ENCODE data around the gene RADX.

The RADX gene

DNA sequence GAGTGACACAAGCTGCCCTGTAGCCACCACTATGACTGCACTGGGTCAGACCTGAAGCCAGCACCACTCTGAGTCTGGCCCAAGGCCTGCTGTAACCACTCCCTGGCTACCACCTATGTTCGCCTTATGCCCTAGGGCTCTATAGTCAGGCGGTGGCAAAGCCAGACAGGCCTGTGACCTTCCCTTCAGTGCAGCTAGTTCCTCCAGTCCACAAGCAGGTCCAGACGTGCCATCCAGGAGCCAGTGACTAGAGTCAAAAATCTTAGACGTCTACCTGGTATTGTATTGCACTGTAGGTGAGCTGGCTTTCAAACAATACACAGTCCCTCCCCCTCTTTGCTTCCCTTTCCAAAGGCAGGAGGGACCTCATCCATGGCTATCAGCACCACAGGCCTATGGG is 60.7 kb downstream of the RADX start:
- no peak for DNase-seq
- in situ Hi-C loops (cut with MboI; ENCODE audit: low pct_unique_long_range_greater_than_20kb, low sequenced_read_pairs), result no loop called here

DNA sequence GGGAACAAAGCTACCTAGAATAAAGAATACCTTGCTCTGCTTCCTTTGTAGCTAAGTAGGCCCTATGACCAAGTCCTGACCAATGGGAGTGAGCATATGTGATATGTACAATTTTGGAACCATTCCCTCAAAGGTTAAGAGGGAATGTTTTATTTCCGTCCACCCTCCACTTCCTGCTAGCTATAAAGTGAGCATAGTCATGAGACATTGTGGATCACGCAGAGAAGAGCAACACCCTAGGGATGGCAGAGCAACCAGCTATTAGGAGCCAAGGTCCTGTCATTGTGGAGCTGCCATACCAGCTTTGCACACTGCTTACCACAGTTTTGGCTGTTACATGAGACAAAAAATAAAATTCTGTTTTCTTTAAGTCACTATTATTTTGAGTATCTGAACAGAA is 68.9 kb downstream of the RADX start:
- in situ Hi-C loops (cut with MboI; ENCODE audit: low pct_unique_long_range_greater_than_20kb, low sequenced_read_pairs), result no loop called here
- no peak for DNase-seq

DNA sequence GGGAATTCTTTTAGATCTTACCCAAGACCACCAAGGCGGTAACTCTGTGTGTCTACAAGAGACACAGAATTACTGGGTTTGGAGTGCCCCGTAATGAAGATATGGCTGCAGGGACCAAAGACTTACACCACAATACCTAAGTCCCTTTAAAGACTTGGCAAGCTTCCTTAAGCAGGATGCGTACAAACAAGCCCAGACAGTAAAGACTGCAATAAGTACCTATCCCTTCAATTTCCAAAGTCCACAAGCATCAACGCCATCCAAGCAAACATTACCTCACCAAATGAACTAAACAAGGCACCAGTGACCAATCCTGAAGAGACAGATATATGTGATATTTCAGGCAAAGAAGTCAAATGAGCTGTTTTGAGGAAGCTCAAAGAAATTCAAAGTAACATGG is 72.4 kb downstream of the RADX start:
- no peak for DNase-seq
- in situ Hi-C loops (cut with MboI; ENCODE audit: low pct_unique_long_range_greater_than_20kb, low sequenced_read_pairs), result no loop called here

DNA sequence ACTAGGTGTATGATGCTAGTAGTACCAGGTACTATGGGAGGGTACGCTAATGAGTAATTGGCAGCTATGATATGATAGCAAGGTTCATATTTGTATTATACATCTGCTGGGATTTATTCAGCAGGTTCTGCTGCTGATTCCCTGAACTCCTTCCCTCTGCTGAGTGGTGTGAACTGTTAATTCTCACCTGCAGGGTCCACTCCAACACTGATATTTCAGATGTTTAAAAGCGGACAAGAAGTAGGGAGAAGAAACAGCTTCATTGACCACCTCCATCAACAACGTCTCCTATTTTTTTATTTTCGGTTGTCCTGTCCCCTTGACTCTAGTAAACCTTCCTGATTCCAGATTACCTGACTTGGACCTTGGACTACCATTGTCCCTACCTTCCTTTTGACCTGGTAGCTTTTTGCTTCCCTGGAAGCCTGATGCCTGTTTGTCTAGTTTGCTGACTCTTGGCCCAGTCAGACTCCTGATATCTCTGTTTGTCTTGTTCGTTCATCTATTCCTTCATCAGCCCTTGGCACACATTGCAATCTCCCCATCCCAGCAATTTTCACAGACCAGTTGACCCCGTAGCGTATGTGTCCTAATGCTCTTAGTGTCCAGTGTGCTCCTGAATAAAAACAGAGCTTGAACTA is 80.8 kb downstream of the RADX start:
- DNase-seq, result no peak
- in situ Hi-C loops (cut with MboI; ENCODE audit: low pct_unique_long_range_greater_than_20kb, low sequenced_read_pairs), result no loop called here

DNA sequence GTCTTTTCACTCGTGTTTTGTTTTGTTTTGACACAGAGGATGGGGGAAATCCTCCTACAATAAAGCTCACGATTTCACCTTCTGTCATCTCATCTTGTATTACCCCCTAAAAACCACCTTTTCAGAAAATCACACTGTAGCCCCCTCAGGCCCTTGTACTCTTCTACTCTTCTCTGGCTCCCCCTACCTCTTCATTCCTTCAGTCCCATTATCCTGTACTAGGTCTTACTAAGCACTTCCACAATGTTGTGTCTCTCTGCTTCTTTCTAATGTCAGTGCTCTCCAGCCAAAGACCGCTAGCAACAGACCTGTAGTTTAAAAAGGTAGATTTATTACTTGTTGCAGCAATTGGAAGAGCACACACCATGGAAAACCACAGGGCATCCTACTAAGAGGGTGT is 84.7 kb downstream of the RADX start:
- in situ Hi-C loops (cut with MboI; ENCODE audit: low pct_unique_long_range_greater_than_20kb, low sequenced_read_pairs), result no loop called here

DNA sequence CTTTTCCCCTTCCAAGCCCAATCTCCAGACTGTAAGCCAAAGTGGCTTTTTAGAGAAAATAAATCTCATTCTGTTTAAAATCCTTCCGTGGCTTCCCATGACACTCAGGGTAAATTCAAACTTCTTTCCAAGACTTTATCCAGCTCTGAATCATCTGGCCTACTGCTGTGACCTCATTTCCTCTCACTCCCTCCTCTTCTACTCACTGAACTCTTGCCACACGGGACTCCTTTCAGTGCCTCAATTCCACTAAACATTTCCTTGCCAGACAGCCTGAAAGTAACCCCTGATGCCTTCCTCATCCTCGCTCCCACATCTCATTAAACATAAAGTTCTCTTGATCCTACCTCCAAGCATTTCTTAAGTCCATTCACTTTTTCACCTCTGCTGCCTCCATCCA is 86.9 kb downstream of the RADX start:
- in situ Hi-C loops (cut with MboI; ENCODE audit: low pct_unique_long_range_greater_than_20kb, low sequenced_read_pairs), result no loop called here
- DNase-seq, result no peak

More for the DNA sequence above, 84.7 kb downstream of the RADX start:
- no peak for DNase-seq

DNA sequence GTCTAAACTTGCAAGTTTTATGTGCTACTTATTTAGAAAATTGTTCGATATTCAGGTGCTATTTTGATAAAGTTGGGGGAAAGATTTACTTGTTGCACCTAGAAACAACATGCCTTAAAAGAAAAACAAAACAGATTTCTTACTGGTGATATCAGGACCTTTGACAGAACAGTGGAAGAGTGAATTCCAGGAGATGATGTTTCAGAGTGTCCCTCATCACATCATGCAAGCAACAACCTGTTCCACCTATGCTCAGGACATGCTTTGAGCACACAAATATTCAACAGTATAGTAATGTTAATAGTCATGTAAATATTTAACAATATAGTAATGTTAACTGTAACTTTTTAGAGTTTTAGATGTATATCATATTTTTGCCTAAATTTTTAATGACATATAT is 90.9 kb downstream of the RADX start:
- DNase-seq, result no peak
- in situ Hi-C loops (cut with MboI; ENCODE audit: low pct_unique_long_range_greater_than_20kb, low sequenced_read_pairs), result no loop called here

DNA sequence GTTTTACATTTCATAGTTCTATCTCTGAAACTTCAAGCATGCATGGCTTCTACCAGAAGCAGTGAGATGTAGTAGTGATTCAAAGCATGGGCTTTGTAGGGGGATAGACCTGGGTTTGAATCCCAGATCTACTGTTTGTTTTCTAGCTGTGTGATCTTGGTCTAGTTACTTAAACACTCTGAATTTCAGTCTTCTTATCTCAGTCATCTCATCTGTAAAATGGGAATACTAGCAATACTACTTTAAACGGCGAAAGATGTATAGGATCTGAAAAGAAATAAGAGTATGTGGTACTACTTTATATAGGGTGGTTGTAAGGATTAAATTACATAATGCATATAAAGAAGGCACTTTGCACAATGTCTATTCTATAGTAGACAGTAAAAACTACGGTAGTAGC is 94.7 kb downstream of the RADX start:
- no peak for DNase-seq

DNA sequence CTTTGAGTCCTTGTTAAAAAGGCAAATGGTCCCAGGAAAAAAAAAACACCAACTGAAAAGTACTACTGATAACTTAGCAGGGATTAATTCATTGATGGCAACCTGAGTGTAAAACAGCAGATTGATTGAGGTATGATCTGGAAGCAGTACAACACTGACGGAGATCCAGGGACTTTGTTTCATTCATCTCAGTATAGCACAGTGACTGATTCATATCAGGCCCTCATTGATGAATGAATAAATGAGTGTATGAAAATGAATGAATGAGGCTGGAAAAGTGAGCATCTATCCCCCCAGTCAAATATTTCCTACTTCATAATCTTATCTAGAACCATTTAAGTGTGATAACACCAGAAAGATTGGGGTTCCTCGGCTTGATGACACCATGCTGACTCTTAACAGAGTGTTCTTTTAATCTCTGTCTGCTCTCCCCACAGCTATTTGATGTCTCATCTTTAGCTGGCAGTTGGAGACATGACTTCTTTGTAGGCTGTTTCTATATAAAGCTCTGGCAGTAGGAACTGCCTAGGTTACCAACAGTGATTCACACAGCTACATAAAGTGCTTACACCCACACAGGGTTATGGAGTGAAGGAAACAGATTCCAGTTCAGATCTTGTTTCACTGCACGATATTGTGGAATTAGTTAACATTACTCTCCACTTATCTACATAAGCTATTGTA is 96.1 kb downstream of the RADX start:
- in situ Hi-C loops (cut with MboI; ENCODE audit: low pct_unique_long_range_greater_than_20kb, low sequenced_read_pairs), result no loop called here
- no peak for DNase-seq

More for the DNA sequence above, 94.7 kb downstream of the RADX start:
- in situ Hi-C loops (cut with MboI; ENCODE audit: low pct_unique_long_range_greater_than_20kb, low sequenced_read_pairs), result no loop called here

DNA sequence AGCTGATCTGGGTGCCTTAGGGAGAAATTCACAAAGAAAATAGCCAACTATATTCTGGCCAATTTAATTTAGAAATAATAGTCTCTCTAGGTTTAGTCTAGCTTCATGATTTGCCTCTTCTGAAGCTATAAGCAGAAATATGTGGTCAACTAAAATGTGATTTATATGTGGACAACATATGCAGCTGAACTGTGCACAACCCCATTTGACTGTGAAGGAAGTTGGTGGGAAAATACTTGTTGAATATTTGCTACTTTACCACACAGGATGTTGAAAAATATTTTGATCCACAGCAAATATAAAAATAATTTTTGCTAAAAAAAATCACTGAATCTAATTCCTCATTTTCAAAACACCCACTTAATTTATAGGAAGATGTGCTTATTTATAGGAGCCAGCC is 99.0 kb downstream of the RADX start:
- DNase-seq, result no peak
- in situ Hi-C loops (cut with MboI; ENCODE audit: low pct_unique_long_range_greater_than_20kb, low sequenced_read_pairs), result no loop called here

DNA sequence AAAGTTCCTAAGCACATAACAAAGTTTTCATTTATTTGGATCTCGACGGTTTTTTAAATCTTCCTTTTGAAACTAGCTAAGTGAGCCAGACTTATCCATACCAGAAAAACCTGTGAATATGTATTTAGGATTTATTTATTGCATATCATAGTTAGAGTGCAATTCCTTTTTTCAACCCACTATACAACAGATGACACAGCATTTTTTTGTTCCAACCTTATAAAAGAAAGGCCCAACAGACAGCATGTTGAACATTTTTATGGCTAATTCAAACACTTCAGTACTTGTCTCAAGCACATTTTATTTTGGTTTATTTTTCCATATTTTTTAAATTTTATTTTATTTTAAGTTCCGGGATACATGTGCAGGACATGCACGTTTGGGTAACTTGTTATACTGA is 99.6 kb downstream of the RADX start:
- DNase-seq, result no peak
- in situ Hi-C loops (cut with MboI; ENCODE audit: low pct_unique_long_range_greater_than_20kb, low sequenced_read_pairs), result no loop called here

DNA sequence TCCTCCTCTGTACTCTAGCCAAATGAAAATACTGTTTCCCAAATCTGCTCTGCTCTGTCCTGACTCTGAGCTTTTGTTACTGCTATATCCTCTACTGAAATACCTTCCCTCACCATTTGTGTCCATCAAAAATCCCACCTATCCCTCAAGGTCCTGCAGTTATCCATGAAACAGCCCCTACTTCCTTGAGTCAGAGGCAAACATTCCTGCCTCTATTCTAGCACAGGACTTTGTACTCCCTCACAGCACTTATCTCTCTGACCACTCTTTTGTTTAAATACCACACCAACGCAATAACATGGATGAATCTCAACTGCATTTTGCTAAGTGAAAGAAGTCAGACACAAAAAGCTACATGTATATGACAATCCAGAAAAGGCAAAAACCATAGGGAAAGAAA is 104.2 kb downstream of the RADX start:
- DNase-seq, result no peak
- in situ Hi-C loops (cut with MboI; ENCODE audit: low pct_unique_long_range_greater_than_20kb, low sequenced_read_pairs), result no loop called here

DNA sequence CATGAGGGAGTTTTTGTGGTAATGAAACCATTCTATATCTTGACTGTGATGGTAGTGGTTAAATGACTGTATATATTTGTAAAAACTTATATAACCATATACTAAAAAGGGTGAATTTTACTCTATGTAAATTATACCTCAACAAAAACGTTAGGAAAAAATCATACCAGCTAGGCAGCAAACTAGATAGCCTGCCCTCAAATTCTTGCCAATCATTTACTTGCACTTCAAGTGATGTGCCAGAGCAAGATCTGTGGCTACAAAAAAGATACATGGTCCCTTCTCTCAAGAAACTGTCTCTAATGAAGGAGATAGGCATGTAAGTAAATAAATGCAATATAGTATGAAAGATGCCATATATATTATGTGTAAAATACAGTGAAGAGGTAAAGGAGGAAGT is 104.7 kb downstream of the RADX start:
- in situ Hi-C loops (cut with MboI; ENCODE audit: low pct_unique_long_range_greater_than_20kb, low sequenced_read_pairs), result no loop called here
- DNase-seq, result no peak

DNA sequence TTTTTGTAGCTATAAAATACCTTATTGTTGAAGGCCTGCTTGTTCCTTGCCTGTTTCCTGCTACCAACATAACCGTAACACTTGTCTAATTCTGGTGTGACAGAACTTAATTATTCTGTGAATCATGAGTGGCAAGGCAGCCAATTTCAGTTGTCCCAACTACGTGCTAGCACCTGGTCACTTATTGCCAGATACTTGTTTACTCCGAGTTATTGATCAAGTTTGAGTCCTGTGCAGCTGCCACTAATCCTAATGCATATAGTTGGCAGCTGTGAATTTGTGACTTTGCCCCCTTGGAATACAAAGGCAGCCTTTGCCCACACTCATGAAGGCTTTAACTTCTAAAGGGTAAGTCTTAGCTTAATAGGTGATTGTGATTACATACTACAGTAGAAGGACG is 106.9 kb downstream of the RADX start:
- no peak for DNase-seq
- in situ Hi-C loops (cut with MboI; ENCODE audit: low pct_unique_long_range_greater_than_20kb, low sequenced_read_pairs), result no loop called here

DNA sequence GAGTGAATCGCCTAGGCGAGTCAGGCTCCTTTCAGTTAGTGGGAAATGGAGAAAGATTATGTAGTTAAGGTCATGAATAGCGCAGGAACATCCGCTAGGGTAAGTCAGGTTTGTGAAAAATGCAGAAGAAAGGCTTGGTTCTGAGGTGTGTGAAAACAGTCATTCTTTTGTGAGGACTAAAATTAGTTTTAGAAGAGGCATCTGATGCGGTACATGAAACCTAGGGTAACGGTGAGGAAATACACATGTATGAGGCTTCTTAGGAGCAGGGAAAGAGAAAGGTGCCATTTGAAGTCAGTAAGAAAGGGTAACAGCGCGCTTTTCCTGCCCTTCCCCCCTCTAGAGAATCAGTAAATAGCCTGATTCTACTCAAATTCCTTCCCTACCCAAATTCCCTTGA is 114.2 kb downstream of the RADX start:
- in situ Hi-C loops (cut with MboI; ENCODE audit: low pct_unique_long_range_greater_than_20kb, low sequenced_read_pairs), result no loop called here
- DNase-seq, result no peak

DNA sequence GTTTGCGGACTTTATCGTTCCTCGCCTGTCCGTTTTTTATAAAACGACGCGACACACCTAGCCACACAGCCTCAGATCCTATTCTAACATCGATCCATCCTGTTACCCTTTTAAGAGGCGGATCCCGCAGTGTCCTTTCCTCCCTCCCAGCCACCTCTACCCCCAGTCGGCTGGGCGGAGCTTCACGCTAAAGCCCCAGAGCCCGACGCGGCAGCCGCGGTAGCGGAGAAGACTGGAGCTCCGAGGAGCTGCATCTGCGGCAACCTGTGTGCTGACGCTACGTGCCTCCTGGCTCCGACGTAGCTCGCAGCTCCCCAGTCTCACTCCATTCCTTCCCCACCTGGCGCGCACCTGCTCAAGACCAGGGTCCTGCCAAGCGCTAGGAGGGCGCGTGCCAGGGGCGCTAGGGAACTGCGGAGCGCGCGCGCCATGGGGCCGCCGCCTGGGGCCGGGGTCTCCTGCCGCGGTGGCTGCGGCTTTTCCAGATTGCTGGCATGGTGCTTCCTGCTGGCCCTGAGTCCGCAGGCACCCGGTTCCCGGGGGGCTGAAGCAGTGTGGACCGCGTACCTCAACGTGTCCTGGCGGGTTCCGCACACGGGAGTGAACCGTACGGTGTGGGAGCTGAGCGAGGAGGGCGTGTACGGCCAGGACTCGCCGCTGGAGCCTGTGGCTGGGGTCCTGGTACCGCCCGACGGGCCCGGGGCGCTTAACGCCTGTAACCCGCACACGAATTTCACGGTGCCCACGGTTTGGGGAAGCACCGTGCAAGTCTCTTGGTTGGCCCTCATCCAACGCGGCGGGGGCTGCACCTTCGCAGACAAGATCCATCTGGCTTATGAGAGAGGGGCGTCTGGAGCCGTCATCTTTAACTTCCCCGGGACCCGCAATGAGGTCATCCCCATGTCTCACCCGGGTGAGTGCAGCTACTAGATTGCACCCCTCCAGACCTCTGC is 115.0 kb downstream of the RADX start, which contains the start of gene RNF128:
Gene RNF128, plus strand, starts transcription at position 217 of the 953 bp plus-strand sequence. Its CDS starts 213 bp downstream, at position 430.
- DNase-seq, result no peak
- in situ Hi-C loops (cut with MboI; ENCODE audit: low pct_unique_long_range_greater_than_20kb, low sequenced_read_pairs), result no loop called here

DNA sequence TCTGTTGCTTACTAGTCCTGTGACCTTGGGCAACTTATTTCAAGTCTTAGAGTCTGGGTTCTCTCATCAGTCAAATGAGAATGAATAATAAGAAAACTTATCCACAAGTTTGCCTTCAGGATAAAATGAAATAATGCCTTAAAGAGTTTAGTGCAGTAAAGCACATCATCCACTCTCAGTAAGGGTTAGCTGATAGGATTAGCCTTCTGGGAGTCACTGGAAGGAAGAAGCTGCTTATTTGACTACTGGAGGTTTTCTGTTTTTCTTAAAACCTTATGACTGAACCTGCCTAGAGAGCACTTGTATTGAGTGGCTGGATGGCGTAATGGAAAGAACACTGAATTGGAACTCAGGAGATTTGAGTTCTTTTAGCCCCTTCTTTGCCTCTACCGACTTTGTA is 116.6 kb downstream of the RADX start:
- in situ Hi-C loops (cut with MboI; ENCODE audit: low pct_unique_long_range_greater_than_20kb, low sequenced_read_pairs), result no loop called here
- DNase-seq, result no peak
